ENCODE measurements around the gene PROK1. TPM values are rescaled to one million over a fixed set of nuclear protein-coding genes. Genes with fewer than 3 reads are reported as not detected.

PROK1 gene
- total RNA-seq, 4 donors from 2014 or later = 0.35 to 2.3 TPM; not detected in 2

DNA sequence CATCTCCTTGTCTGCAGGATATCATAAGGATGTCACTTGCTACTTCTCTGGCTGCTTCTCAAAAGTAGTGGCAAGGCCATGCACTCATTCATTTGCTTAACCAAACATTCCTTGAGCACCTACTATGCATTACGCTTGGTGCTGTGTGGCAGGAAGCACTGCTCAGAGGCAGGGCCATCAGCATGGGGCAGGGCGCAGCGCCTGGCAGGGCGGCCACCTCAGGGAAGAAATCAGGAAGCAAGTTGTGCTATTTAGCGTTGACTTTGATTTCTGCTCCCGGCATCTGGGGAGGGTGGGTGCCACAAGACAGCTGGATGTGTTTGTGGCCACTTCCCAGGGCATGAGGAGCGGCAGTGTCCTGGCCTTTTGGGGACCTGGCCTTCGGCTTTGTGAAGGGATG, 27.9 kb downstream of the PROK1 start:
- no peak overlapping the region for H3K4me3 ChIP-seq
- intact Hi-C loops (cut with DNase I) = no loop called here
- 83 to 100% methylated on average over 4 to 7 of the region's 8 CpGs for WGBS, 2 donors
- TF ChIP-seq, protein P1, sequence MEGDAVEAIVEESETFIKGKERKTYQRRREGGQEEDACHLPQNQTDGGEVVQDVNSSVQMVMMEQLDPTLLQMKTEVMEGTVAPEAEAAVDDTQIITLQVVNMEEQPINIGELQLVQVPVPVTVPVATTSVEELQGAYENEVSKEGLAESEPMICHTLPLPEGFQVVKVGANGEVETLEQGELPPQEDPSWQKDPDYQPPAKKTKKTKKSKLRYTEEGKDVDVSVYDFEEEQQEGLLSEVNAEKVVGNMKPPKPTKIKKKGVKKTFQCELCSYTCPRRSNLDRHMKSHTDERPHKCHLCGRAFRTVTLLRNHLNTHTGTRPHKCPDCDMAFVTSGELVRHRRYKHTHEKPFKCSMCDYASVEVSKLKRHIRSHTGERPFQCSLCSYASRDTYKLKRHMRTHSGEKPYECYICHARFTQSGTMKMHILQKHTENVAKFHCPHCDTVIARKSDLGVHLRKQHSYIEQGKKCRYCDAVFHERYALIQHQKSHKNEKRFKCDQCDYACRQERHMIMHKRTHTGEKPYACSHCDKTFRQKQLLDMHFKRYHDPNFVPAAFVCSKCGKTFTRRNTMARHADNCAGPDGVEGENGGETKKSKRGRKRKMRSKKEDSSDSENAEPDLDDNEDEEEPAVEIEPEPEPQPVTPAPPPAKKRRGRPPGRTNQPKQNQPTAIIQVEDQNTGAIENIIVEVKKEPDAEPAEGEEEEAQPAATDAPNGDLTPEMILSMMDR (IDR thresholded peaks at IDR 0.05) = no peak
- no peak for TF ChIP-seq POLR2A (IDR thresholded peaks at IDR 0.05)
- H3K9me3 ChIP-seq = no peaks in the 10 kb centered on the region
- H3K36me3 ChIP-seq = no peaks in the 10 kb centered on the region
- H3K27ac ChIP-seq = peak overlapping the region in 2 of 4 donors; percentile 72 to 73
- no peaks in the 10 kb centered on the region for H3K27me3 ChIP-seq
- H3K4me1 ChIP-seq = peaks cover 14 to 72% (median 36%) of the 10 kb centered on the region in 3 donors
- no peak for DNase-seq

- peaks cover 14 to 67% (median 33%) of the 10 kb centered on the region in 3 donors for H3K4me1 ChIP-seq
These were observed 29.6 kb downstream of the PROK1 start for GRCh38 chr1:110480356-110481096.

GRCh38 chr1:110481968-110482623, 31.1 kb downstream of the PROK1 start:
- H3K4me1 ChIP-seq = peaks cover 10 to 53% (median 18%) of the 10 kb centered on the region in 3 donors
- TF ChIP-seq POLR2A (IDR thresholded peaks at IDR 0.05) = no peak
- TF ChIP-seq, protein P1 (IDR thresholded peaks at IDR 0.05) = no peak
- no peaks in the 10 kb centered on the region for H3K27me3 ChIP-seq
- no peaks in the 10 kb centered on the region for H3K36me3 ChIP-seq
- WGBS, 2 donors = 60 to 63% methylated on average over 12 of the region's 12 CpGs
- H3K27ac ChIP-seq = no peak overlapping the region
- no peak for DNase-seq
- no peak overlapping the region for H3K4me3 ChIP-seq
- H3K9me3 ChIP-seq = no peaks in the 10 kb centered on the region
- intact Hi-C loops (cut with DNase I) = no loop called here

More at GRCh38 chr1:110480356-110481096, 29.6 kb downstream of the PROK1 start:
- Histone ChIP-seq H3K27ac (no peak overlapping the region), H3K27me3 (no peaks in the 10 kb centered on the region), H3K9me3 (no peaks in the 10 kb centered on the region), H3K36me3 (no peaks in the 10 kb centered on the region), H3K4me3 (no peak overlapping the region)
- DNase-seq = no peak
- intact Hi-C loops (cut with DNase I) = no loop called here
- TF ChIP-seq POLR2A (IDR thresholded peaks at IDR 0.05) = no peak
- TF ChIP-seq, protein P1 (IDR thresholded peaks at IDR 0.05) = no peak
- 50 to 86% methylated on average over 2 to 3 of the region's 4 CpGs for WGBS, 2 donors

GRCh38 chr1:110482662-110483307, 31.8 kb downstream of the PROK1 start:
- H3K36me3 ChIP-seq = no peaks in the 10 kb centered on the region
- TF ChIP-seq POLR2A (IDR thresholded peaks at IDR 0.05) = no peak
- TF ChIP-seq, protein P1 (IDR thresholded peaks at IDR 0.05) = no peak
- H3K4me3 ChIP-seq = no peak overlapping the region
- 68 to 72% methylated on average over 11 to 12 of the region's 18 CpGs for WGBS, 2 donors
- peaks cover 5 to 53% (median 18%) of the 10 kb centered on the region in 3 donors for H3K4me1 ChIP-seq
- H3K9me3 ChIP-seq = no peaks in the 10 kb centered on the region
- no peak overlapping the region for H3K27ac ChIP-seq
- intact Hi-C loops (cut with DNase I) = no loop called here
- no peaks in the 10 kb centered on the region for H3K27me3 ChIP-seq
- DNase-seq = no peak

GRCh38 chr1:110483308-110483685, 32.3 kb downstream of the PROK1 start:
- no peak overlapping the region for H3K27ac ChIP-seq
- no peaks in the 10 kb centered on the region for H3K36me3 ChIP-seq
- 78 to 80% methylated on average over 2 to 5 of the region's 9 CpGs for WGBS, 2 donors
- no peaks in the 10 kb centered on the region for H3K27me3 ChIP-seq
- H3K9me3 ChIP-seq = no peaks in the 10 kb centered on the region
- no peak for DNase-seq
- peaks cover 3 to 51% (median 13%) of the 10 kb centered on the region in 3 donors for H3K4me1 ChIP-seq
- intact Hi-C loops (cut with DNase I) = no loop called here
- H3K4me3 ChIP-seq = no peak overlapping the region
- no peak for TF ChIP-seq POLR2A (IDR thresholded peaks at IDR 0.05)
- TF ChIP-seq, protein P1 (IDR thresholded peaks at IDR 0.05) = no peak
